ENCODE results near the gene CD7.

DNA sequence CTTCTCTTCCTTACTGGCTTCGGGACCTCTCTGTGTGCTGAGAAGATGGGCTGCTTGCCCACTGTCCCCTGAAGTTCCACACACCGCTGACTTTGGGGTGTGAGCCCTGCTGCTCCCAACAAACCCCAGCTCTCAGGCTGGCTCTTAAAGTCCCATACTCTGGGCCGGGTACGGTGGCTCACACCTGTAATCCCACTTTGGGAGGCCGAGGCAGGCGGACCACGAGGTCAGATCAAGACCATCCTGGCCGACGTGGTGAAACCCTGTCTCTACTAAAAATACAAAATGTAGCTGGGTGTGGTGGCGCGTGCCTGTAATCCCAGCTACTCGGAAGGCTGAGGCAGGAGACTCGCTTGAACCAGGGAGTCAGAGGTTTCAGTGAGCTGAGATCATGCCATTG, 17.2 kb downstream of the CD7 start:
- TF ChIP-seq POLR2A (IDR thresholded peaks at IDR 0.05; ENCODE audit: low read depth, low read length), result no peak
- TF ChIP-seq POLR2AphosphoS5 (IDR thresholded peaks at IDR 0.05; ENCODE audit: low read depth, low read length), result no peak
- TF ChIP-seq TAF1 (IDR thresholded peaks at IDR 0.05; ENCODE audit: low read depth, low read length), result no peak
- no peak for TF ChIP-seq PAX5 (IDR thresholded peaks at IDR 0.05; ENCODE audit: insufficient read depth, low read length, severe bottlenecking)

Measured in GM12891 (cell line).